ENCODE measurements around the gene SPATS1.
"Not testable (repeated sequence)": the region's sequence is repeated elsewhere in the genome, so short reads cannot be mapped to it uniquely, and the experiment has no call there.

Gene SPATS1

GRCh38 chr6:44312901-44313788, 29.3 kb upstream of the SPATS1 start, which contains the start of gene AARS2:
Gene AARS2 (minus strand): TSS chr6:44313347. CDS start chr6:44313323, 24 bp downstream.
- DNase-seq, result peak; percentile 88

GRCh38 chr6:44314657-44315056, 27.8 kb upstream of the SPATS1 start:
- not testable (repeated sequence) for DNase-seq

GRCh38 chr6:44315516-44315915, 26.9 kb upstream of the SPATS1 start:
- no peak for DNase-seq

GRCh38 chr6:44315951-44316350, 26.5 kb upstream of the SPATS1 start:
- DNase-seq, result no peak

GRCh38 chr6:44316481-44316880, 26.0 kb upstream of the SPATS1 start:
- DNase-seq, result no peak

GRCh38 chr6:44317136-44317631, 25.3 kb upstream of the SPATS1 start:
- not testable (repeated sequence) for DNase-seq

GRCh38 chr6:44321210-44321609, 21.2 kb upstream of the SPATS1 start:
- DNase-seq, result no peak

GRCh38 chr6:44327096-44327495, 15.4 kb upstream of the SPATS1 start:
- DNase-seq, result no peak

GRCh38 chr6:44327760-44328159, 14.7 kb upstream of the SPATS1 start:
- DNase-seq, result no peak

- not testable (repeated sequence) for DNase-seq
Measured at GRCh38 chr6:44328203-44328602, 14.2 kb upstream of the SPATS1 start.

- no peak for DNase-seq
Measured at GRCh38 chr6:44329858-44330257, 12.6 kb upstream of the SPATS1 start.

GRCh38 chr6:44332585-44332984, 9.9 kb upstream of the SPATS1 start:
- no peak for DNase-seq

GRCh38 chr6:44333273-44333919, 9.1 kb upstream of the SPATS1 start:
- DNase-seq, result no peak

- no peak for DNase-seq
Measured at GRCh38 chr6:44333942-44334341, 8.5 kb upstream of the SPATS1 start.

- no peak for DNase-seq
Measured at GRCh38 chr6:44335631-44336030, 6.8 kb upstream of the SPATS1 start.

GRCh38 chr6:44338228-44339122, 4.0 kb upstream of the SPATS1 start:
- DNase-seq, result peak; percentile 68

- DNase-seq, result no peak
Measured at GRCh38 chr6:44339301-44339700, 3.1 kb upstream of the SPATS1 start.

GRCh38 chr6:44339763-44340625, 2.5 kb upstream of the SPATS1 start:
- no peak for DNase-seq

GRCh38 chr6:44341095-44341890, 1.2 kb upstream of the SPATS1 start:
- no peak for DNase-seq

- no peak for DNase-seq
Measured at GRCh38 chr6:44342052-44342451, 398 bp upstream of the SPATS1 start.

- DNase-seq, result not testable (repeated sequence)
Measured at GRCh38 chr6:44346818-44347217, 4.4 kb downstream of the SPATS1 start.

Data from midbrain (tissue), 1 donor.